ENCODE results near the gene TUBA8.

DNA sequence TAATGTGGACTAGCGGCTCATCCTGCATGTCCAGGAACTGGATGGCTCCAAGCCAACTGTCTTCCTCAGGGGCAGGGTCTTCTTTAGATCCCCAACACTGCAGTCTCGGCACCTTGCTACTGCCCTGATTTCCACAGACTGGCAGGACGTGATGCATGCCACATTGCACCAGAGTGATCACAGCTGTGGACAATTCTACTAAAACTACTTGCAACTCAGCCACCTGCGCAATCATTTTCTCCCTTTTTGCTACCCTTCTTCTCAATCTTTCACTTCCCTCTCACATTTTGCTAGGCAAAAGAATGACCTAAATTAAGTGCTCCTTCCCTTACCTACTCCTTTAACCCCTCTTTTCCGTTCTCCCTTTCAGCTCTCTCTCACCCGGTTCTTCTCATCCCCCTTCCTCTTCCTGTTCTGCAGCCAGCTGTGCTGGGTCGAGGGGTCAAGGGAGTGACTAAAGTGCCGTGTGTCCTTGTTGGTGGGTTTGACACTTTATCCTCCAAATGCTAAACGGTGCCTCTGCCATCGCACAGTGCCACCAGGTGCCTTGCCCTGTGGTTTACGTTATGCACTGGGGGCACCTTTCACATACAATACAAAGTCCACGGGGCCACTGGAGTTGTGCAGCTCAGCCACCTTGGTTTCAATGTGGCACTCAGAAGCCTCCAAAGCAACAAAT lies 44.3 kb upstream of the TUBA8 start:
- TF ChIP-seq, protein P1, sequence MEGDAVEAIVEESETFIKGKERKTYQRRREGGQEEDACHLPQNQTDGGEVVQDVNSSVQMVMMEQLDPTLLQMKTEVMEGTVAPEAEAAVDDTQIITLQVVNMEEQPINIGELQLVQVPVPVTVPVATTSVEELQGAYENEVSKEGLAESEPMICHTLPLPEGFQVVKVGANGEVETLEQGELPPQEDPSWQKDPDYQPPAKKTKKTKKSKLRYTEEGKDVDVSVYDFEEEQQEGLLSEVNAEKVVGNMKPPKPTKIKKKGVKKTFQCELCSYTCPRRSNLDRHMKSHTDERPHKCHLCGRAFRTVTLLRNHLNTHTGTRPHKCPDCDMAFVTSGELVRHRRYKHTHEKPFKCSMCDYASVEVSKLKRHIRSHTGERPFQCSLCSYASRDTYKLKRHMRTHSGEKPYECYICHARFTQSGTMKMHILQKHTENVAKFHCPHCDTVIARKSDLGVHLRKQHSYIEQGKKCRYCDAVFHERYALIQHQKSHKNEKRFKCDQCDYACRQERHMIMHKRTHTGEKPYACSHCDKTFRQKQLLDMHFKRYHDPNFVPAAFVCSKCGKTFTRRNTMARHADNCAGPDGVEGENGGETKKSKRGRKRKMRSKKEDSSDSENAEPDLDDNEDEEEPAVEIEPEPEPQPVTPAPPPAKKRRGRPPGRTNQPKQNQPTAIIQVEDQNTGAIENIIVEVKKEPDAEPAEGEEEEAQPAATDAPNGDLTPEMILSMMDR (IDR thresholded peaks at IDR 0.05; ENCODE audit: low read length): no peak
- TF ChIP-seq EZH2 (IDR thresholded peaks at IDR 0.05; ENCODE audit: borderline replicate concordance, low read length): no peak
